GM13977 (cell line): ENCODE results near the gene ATP5F1D.

ENCODE experiments used
- DNase-seq: peaks from one replicate; pipeline ENCODE4 v3.0.0; 2012; ENCODE audit warnings: low spot score
- in situ Hi-C: fragments of 300-500 bp; cut with MboI; formaldehyde crosslinking; loops from one replicate; pipeline ENCODE4 v1.12.0; 2022; ENCODE audit warnings: low sequenced_read_pairs, low pct_unique_long_range_greater_than_20kb, mixed read lengths, inconsistent platforms; ENCODE audit not compliant: unreplicated experiment
- TF ChIP-seq, protein P1 (sequence below): IDR thresholded peaks from 2 replicates; pipeline ENCODE4 v1.5.1; 2012; ENCODE audit warnings: mild to moderate bottlenecking, control low read depth; ENCODE audit not compliant: insufficient read depth; ENCODE audit errors: extremely low read depth, missing control alignments

ATP5F1D gene

DNA sequence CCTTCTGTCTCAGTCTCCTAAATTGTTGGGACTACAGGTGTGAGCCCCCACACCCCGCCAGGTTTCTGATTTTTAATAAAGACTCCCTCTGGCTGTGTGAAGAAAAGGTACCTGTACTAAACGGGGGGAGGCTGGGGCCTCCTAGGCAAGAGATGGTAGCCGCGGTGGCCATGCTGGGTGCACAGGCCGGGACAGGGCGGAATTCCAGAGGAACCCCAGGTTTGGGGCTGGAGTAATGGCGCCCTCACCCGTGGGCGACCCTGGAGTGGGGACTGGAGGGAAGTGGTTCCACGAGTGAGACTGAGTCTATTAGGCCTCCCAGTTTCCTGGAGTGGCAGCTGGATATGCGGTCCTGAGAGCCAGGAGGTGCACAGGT, 2.1 kb upstream of the ATP5F1D start:
- no peak for DNase-seq
- TF ChIP-seq, protein P1, sequence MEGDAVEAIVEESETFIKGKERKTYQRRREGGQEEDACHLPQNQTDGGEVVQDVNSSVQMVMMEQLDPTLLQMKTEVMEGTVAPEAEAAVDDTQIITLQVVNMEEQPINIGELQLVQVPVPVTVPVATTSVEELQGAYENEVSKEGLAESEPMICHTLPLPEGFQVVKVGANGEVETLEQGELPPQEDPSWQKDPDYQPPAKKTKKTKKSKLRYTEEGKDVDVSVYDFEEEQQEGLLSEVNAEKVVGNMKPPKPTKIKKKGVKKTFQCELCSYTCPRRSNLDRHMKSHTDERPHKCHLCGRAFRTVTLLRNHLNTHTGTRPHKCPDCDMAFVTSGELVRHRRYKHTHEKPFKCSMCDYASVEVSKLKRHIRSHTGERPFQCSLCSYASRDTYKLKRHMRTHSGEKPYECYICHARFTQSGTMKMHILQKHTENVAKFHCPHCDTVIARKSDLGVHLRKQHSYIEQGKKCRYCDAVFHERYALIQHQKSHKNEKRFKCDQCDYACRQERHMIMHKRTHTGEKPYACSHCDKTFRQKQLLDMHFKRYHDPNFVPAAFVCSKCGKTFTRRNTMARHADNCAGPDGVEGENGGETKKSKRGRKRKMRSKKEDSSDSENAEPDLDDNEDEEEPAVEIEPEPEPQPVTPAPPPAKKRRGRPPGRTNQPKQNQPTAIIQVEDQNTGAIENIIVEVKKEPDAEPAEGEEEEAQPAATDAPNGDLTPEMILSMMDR: no peak
- in situ Hi-C loops: no loop called here

DNA sequence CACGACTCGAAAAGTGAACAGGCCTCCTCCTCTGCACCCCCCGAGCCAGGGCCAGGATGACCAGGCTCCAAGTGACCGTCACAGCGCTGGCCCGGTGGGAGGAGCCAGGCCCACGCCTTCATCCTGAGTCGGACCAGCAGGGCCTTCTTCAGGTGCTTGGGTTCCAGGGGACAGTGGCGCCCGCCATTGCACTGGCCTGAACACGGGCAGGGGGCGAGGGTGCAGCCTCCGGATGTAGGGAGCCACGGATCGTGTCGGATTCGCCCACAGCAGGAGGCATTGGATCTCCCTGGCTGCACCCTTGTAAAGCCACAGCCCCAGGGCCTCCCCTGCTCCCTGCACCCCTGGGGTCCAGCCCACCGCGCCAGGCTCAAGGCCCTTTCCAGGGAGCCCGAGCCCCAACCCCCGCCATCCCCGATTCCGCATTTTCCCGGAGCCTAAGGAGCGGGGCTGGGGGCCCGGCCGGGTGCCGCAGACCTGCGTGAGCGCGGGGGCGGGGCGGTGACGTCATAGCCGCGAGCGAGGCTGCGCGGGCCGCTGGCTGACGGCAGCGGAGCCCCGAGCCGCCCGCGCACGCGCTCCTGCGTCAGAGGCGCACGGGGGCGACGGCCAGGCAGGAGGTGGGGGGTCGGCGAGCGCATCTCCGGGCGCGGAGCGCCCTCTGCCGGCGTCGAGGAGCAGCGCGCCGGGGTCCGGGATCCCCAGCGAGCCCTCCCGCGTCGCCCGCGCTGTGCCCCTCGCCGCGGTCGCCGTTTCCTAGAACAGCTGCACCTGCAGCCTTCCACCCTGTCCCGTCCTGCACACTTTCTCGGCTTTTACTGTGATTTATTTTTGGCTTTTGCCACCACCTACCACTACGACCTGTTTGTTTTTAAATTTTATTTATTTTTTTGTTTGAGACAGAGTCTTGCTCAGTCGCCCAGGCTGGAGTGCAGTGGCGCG, 1.5 kb upstream of the ATP5F1D start:
- in situ Hi-C loops: no loop called here
- DNase-seq: peak; percentile 100
- TF ChIP-seq, protein P1: peak; percentile 87

DNA sequence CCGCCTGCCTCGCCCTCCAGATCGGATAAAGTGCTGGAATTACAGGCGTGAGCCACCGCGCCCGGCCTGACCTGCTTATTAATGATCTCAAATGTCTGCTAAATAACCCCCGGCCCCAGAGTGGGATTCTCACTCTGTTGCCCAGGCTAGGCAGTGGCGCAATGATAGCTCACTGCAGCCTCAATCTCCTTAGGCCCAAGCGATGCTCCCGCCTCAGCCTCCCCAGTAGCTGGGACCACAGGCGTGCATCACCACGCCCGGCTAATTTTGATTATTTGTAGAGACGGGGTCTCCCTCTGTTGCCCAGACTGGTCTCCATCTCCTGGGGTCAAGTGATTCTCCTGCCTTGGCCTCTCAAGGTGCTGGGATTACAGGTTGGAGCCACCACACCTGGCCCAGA, 626 bp upstream of the ATP5F1D start:
- DNase-seq: no peak
- in situ Hi-C loops: no loop called here
- TF ChIP-seq, protein P1: no peak

DNA sequence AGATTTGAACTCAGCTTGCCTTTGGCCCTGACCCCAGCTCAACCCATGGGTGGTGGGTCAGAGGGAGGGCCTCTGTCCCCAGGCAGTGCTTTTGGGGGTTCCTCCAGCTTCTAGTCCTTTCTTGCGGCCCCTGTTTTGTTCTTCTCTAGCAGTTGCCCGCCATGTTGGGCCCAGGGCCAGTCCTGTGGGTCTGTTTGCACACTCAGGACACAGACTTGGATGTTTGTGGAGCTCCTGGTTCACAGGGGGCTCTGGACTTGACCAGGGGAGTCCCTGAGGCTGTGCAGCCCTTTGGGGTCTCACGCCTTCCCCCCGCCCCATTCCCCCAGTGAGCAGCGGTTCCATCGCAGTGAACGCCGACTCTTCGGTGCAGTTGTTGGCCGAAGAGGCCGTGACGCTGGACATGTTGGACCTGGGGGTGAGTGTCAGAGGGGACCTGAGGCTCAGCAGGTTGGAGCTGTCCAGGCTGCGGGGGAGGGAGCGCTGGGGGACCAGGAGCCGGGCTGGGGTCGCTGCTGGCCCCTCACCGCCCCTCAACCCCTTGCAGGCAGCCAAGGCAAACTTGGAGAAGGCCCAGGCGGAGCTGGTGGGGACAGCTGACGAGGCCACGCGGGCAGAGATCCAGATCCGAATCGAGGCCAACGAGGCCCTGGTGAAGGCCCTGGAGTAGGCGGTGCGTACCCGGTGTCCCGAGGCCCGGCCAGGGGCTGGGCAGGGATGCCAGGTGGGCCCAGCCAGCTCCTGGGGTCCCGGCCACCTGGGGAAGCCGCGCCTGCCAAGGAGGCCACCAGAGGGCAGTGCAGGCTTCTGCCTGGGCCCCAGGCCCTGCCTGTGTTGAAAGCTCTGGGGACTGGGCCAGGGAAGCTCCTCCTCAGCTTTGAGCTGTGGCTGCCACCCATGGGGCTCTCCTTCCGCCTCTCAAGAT, 2.5 kb downstream of the ATP5F1D start:
- in situ Hi-C loops: no loop called here
- peak; percentile 94 for DNase-seq
- TF ChIP-seq, protein P1: peak; percentile 95

DNA sequence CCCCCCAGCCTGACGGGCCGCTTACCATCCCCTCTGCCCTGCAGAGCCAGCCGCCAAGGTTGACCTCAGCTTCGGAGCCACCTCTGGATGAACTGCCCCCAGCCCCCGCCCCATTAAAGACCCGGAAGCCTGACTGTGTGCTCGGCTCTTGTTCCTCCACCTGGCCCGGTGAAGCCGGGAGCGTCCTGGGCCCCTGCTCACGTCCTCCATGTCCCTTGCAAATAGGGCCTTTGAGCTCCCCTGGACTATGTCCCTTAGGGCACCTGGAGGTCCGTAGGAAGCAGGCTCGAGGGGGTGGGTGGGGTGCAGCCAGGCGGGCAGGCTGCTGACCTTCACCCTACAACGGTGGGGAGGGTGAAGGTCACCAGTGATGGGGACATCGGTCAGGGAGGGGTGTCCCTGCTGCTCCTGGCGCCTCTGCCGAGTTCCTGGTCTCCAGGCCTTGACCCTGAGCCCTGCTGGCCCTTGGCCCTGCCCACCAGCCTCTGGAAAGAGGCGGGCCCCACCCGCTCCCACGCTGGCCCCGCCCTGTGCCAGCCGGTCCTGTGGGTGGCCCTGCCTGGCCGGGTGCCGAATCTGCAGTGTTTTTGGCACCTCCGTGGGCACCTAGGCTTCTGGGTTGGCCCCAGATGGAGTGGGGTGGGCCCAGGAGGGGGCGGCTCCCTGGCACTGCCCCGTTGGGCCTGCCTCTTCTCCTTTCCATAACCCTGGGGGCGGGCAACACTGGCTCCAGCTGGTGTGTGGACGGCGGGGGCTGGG, 3.3 kb downstream of the ATP5F1D start:
- in situ Hi-C loops: no loop called here

More for the DNA sequence above, 3.3 kb downstream of the ATP5F1D start:
- DNase-seq: no peak
- TF ChIP-seq, protein P1: no peak
